Measurements from ENCODE around the gene SLC19A1.

DNA sequence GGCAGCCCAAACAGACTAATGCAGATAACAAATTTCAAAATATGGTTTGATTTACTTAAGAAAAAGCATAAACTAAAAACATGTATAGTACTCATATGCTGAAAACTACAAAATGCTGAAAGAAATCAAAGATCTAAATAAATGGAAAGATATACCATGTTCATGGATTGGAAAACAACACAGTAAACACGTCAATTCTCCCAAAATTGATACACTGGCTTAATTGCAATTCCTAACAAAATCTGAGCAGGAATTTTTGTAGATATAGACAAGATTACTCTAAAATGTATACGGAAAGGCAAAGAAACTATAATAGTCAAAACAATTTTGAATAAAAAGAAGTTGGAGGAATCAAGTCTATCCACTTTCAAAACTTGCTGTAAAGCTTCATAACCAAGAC, 21.0 kb downstream of the SLC19A1 start:
- TF ChIP-seq, protein P1, sequence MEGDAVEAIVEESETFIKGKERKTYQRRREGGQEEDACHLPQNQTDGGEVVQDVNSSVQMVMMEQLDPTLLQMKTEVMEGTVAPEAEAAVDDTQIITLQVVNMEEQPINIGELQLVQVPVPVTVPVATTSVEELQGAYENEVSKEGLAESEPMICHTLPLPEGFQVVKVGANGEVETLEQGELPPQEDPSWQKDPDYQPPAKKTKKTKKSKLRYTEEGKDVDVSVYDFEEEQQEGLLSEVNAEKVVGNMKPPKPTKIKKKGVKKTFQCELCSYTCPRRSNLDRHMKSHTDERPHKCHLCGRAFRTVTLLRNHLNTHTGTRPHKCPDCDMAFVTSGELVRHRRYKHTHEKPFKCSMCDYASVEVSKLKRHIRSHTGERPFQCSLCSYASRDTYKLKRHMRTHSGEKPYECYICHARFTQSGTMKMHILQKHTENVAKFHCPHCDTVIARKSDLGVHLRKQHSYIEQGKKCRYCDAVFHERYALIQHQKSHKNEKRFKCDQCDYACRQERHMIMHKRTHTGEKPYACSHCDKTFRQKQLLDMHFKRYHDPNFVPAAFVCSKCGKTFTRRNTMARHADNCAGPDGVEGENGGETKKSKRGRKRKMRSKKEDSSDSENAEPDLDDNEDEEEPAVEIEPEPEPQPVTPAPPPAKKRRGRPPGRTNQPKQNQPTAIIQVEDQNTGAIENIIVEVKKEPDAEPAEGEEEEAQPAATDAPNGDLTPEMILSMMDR (IDR thresholded peaks at IDR 0.05 in 4 of 5, conservative IDR thresholded peaks at IDR 0.05 in 1 of 5): no peak
- no peak for TF ChIP-seq POLR2A (IDR thresholded peaks at IDR 0.05)
